CD1c-positive myeloid dendritic cell (primary cell): ENCODE results near the gene LZTR1.
"Not testable (repeated sequence)": the region's sequence is repeated elsewhere in the genome, so short reads cannot be mapped to it uniquely, and the experiment has no call there.

Experiments
- DNase-seq: peaks from one replicate; pipeline ENCODE4 v3.0.0-alpha.2; 2016; ENCODE audit errors: extremely low spot score

The LZTR1 gene

DNA sequence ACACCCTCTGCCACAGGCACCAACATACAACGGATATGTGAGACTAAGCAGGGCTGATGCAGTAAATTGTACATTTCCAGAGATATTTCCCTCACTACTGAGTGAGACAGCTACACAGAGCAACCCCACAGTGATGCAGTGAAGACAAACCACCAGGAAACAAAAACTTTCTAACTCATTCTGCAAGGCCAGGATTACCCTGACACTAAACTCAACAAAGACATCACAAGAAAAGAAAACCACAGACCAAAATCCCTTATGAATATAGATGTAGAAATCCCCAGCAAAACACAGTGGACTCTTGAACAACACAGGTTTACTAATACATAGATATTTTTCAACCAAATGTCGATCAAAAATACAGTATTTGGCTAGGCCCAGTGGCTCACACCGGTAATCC is 51.8 kb downstream of the LZTR1 start:
- DNase-seq: no peak

DNA sequence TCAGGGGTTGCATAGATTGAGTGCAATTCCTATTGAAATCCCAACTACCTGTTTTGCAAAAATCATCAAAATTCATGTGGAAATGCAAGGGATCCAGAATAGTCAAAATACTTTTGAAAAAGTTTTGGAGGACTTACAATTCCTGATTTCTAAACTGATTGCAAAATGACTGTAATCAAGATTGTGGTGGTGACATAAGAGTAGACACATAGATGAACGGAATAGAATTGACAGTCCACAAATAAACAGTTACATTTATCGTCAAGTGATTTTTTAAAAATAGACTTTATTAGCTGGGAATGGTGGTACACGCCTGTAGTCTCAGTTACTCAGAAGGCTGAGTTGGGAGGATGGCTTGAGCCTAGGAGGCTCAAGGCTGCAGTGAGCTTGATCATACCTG is 52.9 kb downstream of the LZTR1 start:
- no peak for DNase-seq

DNA sequence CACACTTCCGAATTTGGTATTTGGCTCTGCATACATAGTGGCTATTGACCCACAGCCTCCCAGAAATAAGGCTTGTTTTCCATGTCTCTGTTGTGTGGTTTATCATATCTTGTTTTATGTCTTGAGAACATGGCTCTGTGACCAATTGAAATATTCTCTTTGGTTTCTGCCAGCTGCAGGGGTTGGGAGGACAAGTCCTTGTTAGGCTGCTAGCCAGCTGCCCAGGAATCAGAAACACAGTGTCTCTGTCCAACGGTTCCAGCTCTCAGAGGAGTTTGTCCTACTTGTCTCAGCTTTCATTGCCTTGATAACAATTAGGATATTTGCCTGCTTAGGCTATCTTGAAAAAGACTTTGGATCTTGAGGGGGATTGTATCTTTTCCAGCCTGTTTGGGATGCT is 56.3 kb downstream of the LZTR1 start:
- no peak for DNase-seq

DNA sequence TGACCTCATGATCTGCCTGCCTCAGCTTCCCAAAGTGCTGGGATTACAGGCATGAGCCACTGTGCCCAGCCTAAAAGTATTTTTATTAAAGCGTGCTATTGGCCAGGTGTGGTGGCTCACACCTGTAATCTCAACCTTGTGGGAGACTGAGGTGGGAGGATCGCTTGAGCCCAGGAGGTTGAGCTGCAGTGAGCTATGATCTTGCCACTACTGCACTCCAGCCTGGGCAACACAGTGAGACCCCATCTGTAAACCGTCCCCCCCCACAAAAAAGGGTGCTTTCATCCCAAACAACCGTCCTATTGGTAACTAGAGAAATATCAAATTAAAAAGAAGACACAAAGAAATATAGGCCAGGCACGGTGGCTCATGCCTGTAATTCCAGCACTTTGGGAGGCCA is 57.1 kb downstream of the LZTR1 start:
- DNase-seq: not testable (repeated sequence)

DNA sequence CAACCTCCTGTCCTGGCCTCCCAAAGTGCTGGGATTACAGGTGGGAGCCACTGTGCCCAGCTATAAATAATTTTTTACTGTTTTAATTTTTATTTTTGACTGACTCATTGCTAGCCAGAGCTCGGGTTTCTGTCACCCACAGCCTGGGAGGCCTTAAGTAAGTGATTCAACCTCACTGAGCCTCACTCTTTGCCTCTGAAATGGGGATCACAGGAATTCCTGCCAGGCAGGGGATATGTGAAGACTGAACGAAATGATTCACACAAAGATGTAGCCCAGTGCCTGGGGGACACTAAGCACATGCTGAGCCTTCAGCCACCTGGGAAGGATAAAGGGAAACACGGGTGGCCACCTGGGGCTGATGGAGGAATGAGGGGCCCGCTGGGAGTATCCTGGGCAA is 59.8 kb downstream of the LZTR1 start:
- no peak for DNase-seq

DNA sequence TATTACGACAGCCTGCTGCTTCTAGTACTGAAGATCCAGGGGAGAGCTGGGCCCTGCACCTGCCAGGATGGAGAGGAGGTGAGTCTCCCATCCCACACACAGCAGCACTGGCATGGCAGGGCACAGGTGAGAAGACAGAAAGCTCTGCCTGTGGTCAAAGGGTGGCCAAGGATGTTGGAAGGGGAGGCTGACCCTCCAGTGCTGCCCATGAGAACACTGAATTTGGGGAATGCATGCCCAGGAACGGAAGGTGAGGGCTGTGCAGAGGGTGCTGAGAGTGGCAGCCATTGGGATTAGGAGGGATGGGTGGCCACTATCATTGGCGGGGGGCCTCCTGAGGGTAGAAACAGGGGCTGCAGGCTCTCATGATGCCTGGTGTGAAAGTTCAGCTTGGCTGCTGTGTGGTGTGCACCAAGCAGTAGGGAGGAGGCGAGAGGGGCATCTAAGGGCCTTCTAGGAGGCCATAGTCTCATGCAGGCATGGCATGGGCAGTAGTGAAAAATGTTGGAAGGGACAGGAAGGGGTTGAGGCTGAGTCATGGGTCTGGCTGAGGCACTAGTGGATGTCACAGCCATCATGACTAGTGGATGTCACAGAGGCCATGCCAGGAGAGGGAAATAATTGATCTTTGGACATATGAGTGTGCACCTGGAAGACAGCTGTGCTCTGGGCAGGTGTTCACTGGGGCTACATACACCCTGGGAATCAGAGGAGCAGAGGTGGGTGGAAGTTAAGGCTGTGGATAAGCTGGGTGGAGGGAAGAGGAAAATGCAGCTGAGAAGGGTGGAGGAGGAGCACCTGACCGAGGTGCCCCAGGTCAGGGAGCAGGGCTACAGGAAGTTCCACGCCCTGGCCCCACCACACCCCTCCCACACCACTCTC is 61.1 kb downstream of the LZTR1 start:
- no peak for DNase-seq

DNA sequence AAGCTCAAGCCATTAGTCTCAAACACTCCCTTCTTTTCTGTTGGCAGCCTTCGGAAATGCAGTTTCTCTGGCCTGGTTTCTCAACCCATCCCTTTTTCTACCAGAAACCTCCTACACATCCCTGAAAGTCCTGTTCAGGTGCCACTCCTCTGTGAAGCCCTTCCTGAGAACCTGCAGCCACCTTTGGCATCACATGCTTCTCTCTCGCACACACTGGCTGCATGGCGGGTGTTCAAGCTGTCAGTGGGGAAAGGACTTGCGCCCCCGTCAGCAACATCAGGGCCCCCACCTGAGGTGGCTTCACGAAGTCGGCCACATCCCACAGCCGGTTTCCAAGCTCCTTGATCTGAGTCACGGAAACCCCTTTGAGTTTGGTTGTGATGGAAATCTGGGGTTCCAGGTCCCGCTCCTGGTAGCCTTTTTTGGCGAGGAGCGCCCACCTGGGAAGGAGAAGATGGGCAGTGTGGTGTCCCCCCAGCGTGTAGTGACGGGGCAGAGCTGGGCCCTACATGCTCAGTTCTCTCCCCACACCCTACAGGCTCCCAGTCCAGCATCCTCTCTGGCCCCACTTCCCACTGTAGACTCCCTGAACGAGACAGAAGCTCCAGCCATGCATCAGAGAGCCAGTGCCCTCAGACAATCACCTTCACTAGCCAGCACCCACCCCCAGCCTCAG is 61.9 kb downstream of the LZTR1 start:
- no peak for DNase-seq

DNA sequence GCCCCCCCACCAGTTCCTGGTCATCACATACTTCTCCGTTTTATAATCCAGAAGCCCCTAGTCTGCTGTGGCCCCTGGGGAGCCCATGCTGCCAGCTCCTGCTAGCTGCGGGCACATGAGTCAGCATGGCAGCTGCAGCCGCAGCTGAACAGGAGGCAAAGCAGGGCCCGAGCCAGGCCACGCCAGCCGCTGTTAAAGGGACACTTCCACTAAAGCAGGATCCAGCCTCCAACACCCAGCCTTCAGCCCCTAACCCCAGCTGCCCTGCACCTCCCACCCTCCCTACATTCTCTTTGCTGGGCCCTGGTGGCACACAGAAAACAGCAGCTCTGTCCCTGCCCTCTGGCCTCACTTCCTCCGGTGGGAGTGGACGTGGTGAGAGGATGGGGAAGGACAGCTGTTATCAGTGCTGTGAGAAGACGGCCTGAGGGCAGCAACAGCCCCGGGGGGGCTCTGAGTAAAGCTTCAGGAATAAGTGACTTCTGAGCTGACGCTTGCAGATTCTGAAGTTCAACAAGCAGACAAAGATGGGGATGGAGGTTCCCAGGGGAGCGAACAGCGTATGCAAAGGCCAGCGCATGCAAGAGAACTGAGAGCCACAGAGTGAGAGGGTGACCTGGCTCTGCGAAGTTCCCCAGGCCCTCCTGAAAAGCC is 63.0 kb downstream of the LZTR1 start:
- DNase-seq: peak; percentile 57

DNA sequence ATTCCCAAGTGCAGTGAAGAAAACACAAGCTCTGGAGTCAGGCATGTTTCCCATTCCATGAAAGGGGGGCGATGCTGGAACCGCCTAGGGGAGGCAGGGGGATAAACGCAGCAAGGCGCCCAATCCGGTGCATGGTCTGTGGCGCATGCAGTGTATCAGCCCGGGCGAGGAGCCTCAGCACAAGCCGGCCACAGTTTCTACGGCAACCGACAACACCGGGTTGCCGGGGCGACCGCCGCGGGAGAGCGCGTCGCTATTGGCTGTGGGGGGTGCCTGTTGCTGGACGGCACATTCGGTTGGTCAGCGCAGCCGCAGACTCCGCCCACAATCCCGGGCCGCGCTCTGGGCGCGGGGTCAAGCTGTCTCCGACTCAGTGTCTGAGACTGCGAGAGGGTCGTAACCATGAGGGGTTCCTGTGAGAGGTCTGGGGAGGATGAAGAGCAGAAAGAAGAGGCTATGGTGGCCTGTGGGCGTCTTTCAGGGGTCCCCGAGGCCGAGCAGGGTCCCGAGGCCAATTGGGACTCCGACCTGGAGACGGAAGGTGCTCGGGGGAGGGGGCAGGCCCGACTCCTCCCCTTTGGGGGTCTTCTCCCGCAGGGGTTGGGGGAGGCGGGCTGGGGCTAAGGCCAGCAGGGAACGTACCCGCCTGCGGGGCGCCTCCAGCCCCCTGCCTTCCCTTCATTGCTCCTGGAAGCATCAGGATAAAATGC is 63.6 kb downstream of the LZTR1 start, which contains the start of gene LRRC74B:
Gene LRRC74B, plus strand, starts transcription at position 362 of the 710 bp plus-strand sequence. Its CDS starts 41 bp downstream, at position 403.
- DNase-seq: peak; percentile 89

DNA sequence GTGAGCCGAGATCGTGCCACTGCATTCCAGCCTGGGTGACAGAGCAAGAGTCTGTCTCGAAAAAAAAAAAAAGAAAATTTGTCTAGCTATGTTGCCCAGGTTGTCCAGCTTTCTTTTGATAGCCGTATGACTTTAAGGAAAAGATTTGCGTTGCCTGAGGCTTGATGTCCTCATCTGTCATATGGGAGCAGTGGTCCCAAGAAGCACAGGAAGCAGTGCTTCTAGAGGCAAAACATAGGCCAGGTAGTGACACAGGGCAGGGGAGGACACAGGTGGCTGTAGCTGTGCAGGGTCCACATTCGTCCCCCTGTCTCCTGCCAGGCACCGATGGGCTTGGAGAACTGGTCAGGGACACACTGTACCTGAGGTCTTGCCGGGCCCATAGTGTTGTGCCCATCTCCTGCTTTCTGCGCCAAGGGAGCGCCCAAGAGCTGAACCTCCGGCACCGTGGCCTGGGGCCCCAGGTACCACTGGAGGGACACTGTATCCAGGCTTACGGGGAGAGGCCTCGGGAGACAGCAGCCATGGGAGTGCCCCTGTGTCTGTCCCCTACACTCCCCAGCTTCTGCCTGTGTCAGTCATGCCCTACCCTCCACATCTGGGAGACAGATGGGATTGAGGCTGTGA is 65.1 kb downstream of the LZTR1 start:
- DNase-seq: no peak

DNA sequence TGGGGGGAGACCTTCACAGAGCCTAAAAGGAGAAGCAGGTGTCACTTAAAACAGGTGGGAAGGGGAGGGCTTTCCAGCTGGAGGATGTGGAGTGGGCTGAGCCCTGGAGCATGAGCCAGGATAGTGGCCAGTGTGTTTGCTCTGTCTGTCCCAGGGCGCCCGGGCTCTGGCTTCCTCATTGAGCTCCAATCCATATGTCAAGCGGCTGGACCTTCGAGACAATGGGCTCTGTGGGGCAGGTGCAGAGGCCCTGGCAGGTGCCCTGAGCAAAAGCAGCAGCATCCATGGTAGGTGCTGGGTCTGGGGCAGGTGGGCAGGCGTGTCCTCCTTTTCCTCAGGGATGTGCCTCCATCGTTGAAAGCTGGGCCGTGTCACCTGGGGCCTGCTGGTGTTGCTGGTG is 65.6 kb downstream of the LZTR1 start:
- no peak for DNase-seq

DNA sequence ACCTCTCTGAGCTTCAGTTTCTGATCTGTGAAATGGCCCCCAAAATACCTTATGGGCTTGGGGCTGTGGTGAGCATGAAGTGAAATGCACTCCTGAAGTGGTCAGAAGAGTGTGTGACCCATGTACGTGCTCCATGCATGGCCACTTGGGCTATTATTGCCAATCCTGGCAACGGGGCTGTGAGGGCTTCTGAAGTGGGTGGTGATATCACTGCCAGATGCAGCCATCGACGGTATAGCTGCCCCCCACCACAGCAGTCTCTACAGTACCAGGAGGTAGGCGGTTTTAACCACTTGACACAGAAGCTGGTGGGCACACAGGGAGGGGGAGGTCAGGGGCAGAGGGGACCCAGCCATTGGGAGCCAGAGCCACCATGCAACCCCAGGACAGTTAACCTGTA is 66.4 kb downstream of the LZTR1 start:
- not testable (repeated sequence) for DNase-seq
